SK-N-SH (cell line): Measurements from ENCODE around the gene GK.

Experiments
- CTCF ChIP-seq: fragments of 200-600 bp; sonication (generic); IDR thresholded peaks from 2 replicates; pipeline ENCODE4 v1.6.1; 2017; ENCODE audit warnings: antibody characterized with exemption, mild to moderate bottlenecking, moderate library complexity
- POLR2AphosphoS5 ChIP-seq: IDR thresholded peaks from 2 replicates; pipeline ENCODE4 v1.6.1; 2012; ENCODE audit warnings: low read depth, low read length

DNA sequence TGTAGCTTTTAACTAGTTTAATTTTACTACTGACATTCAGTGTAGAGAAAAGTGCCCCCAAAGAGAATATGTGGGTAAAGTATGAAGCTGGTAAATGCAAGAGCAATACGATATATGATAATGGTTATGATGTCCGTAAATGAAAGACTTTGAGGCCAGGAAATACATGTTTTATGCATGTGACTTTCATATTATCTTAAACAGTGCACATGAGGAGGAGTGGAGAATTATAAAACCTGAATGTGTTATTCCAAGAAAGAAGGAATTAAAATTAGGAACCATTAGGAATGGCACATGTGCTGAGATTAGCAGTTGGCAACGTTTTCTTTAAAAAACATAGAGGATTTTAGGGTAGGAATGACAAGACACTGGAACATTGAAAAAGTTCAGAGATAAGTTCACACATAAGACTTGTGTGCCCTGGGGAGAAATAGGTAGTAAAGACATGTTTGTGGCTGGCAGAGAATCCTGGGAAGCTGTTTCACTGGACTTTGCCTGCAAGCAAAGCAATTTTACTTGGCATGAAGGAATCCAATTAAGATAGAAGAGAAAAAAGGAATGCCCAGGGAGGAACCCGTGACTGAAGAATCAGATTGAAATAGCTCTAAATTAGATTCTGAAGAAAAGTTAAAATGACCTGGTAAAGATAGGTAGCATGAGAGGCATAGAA, 20.0 kb downstream of the GK start:
- TF ChIP-seq POLR2AphosphoS5: no peak
- TF ChIP-seq CTCF: no peak
